HepG2 (cell line): Measurements from ENCODE around the gene CRIM1. TPM values are rescaled to one million over a fixed set of nuclear protein-coding genes. Genes with fewer than 3 reads are reported as not detected.

Experiments
- BORCS8-MEF2B ChIP-seq: sonication (generic); formaldehyde crosslinking; IDR thresholded peaks from 2 replicates; pipeline ENCODE4 v1.8.0; 2022; ENCODE audit warnings: mild to moderate bottlenecking, missing genetic modification reagents
- BRD4 ChIP-seq: sonication (generic); formaldehyde crosslinking; IDR thresholded peaks from 2 replicates; pipeline ENCODE4 v1.4.0; 2020; ENCODE audit warnings: missing genetic modification reagents
- ESRRA ChIP-seq: sonication (generic); formaldehyde crosslinking; IDR thresholded peaks from 2 replicates; pipeline ENCODE4 v1.5.1; 2020; ENCODE audit warnings: mild to moderate bottlenecking, low read depth, missing genetic modification reagents
- GABPB1 ChIP-seq: IDR thresholded peaks from 2 replicates; pipeline ENCODE4 v1.6.1; 2016; ENCODE audit warnings: mild to moderate bottlenecking, missing genetic modification reagents, moderate library complexity, missing compliant biosample characterization
- HDAC1 ChIP-seq: sonication (generic); formaldehyde crosslinking; IDR thresholded peaks from 2 replicates; pipeline ENCODE4 v1.5.1; 2020; ENCODE audit warnings: mild to moderate bottlenecking, missing genetic modification reagents
- HNF4G ChIP-seq, 2 experiments: sonication (generic) in 1 of 2; formaldehyde crosslinking in 1 of 2; IDR thresholded peaks; 2 replicates each; pipeline versions ENCODE4 v1.4.0 to v1.6.1; 2011 to 2020; ENCODE audit warnings: borderline replicate concordance in 2 of 2, low read depth in 2 of 2, mild to moderate bottlenecking in 2 of 2, low read length in 1 of 2, missing genetic modification reagents in 1 of 2, moderate library complexity in 1 of 2
- HOXD1 ChIP-seq: sonication (generic); formaldehyde crosslinking; IDR thresholded peaks from 2 replicates; pipeline ENCODE4 v1.5.0; 2020; ENCODE audit warnings: missing genetic modification reagents
- KDM5B ChIP-seq: sonication (generic); formaldehyde crosslinking; IDR thresholded peaks from 2 replicates; pipeline ENCODE4 v1.4.0; 2020; ENCODE audit warnings: missing genetic modification reagents, mild to moderate bottlenecking, borderline replicate concordance
- MYC ChIP-seq: sonication (generic); formaldehyde crosslinking; IDR thresholded peaks from 2 replicates; pipeline ENCODE4 v1.9.0; 2021; ENCODE audit warnings: missing genetic modification reagents, borderline replicate concordance
- RBFOX2 ChIP-seq: fragments of 200-400 bp; formaldehyde crosslinking; IDR thresholded peaks from 2 replicates; pipeline ENCODE4 v1.6.1; 2017; ENCODE audit warnings: low read depth, mild to moderate bottlenecking, low read length
- SIN3B ChIP-seq: fragments of 150-350 bp; IDR thresholded peaks from 2 replicates; pipeline ENCODE4 v1.6.1; 2014; ENCODE audit warnings: low read length
- SP5 ChIP-seq: IDR thresholded peaks from 2 replicates; pipeline ENCODE4 v1.6.1; 2016; ENCODE audit warnings: low read depth, borderline replicate concordance
- ZNF557 ChIP-seq: sonication (generic); formaldehyde crosslinking; IDR thresholded peaks from 2 replicates; pipeline ENCODE4 v1.4.0; 2020; ENCODE audit warnings: missing genetic modification reagents
- ZNF670 ChIP-seq: sonication (generic); formaldehyde crosslinking; IDR thresholded peaks from 2 replicates; pipeline ENCODE4 v1.8.0; 2022; ENCODE audit warnings: mild to moderate bottlenecking, missing genetic modification reagents, borderline replicate concordance
- polyA plus RNA-seq, 8 experiments: library from polyadenylated mRNA; depleted of rRNA in 3 of 8; stranded (reverse) in 7 of 8; unstranded in 1 of 8; fragments of >200 nt; fragmentation: Illumina TruSeq in 4 of 8; extraction: Trizol in 4 of 8; gene quantifications; 2 replicates each; pipeline versions ENCODE4 v1.2.1 to v1.2.3, GENCODE V29; 2011 to 2016; ENCODE audit warnings: low read depth in 4 of 8, missing spikeins in 1 of 8, mixed read lengths in 1 of 8; ENCODE audit not compliant: insufficient read depth in 1 of 8
- total RNA-seq, 5 experiments: library from RNA; depleted of rRNA; stranded (reverse); fragments of >200 nt; fragmentation: Illumina TruSeq; extraction: Trizol; gene quantifications; 2 replicates each; pipeline ENCODE4 v1.2.3, GENCODE V29; 2016; ENCODE audit warnings: low read depth in 1 of 5
- TF ChIP-seq, protein P1 (sequence below): sonication (generic); formaldehyde crosslinking; IDR thresholded peaks from 2 replicates; pipeline ENCODE4 v1.8.0; 2022; ENCODE audit warnings: missing genetic modification reagents, mild to moderate bottlenecking, borderline replicate concordance
- TF ChIP-seq, protein P2 (sequence below): sonication (generic); formaldehyde crosslinking; IDR thresholded peaks from 2 replicates; pipeline ENCODE4 v1.5.1; 2020; ENCODE audit warnings: missing genetic modification reagents, mild to moderate bottlenecking, borderline replicate concordance
- TF ChIP-seq, protein P3 (sequence below): sonication (generic); formaldehyde crosslinking; IDR thresholded peaks from 2 replicates; pipeline ENCODE4 v1.4.0; 2020; ENCODE audit warnings: mild to moderate bottlenecking, missing genetic modification reagents, borderline replicate concordance

Gene CRIM1
- total and polyA plus RNA-seq, 2 of the 13 experiments (the other 11 are each of a cell fraction or from before 2014, with no cell fraction given) = 39.1 to 69.9 TPM

DNA sequence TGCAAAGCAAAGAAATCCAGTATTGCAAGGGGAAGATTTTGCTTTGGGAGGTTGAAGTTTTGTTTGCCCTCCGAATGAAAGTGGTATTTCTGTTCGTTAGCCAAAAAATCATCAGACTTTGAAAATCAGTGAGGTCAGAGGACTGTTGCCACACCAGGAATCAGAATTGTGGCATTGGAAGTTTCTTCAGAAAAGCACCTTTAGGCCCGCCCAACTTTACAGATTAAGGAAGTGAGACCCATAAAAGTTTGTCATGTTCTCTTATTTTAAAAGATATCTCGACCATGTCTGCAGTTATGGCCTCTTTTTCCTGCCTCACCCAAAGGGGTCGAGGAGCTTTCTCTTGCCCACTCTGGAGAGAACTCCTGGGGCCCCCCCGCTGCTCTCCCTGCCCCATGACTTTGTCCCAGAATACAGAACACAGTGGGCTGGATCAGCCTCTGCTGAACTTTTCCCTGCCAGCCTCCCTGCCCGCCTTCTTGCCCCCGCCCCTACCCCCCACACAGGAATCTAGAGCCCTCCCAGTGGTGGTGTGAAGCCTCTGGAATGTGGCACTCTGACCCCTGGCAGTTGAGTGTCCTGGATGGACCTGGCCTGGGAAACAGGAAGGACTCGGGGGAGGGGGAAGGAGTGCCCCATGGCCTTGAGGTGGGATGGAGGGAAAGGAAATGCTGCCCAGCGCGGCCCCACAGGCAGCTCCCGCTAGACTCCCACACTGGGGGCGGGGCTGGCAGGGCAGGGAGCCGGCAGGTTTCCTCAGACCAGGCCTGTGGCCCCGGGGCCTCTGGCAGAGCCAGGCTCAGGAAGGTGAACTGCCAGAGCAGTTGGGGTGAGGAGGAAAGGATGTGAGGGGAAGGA lies 25.3 kb downstream of the CRIM1 start (continued):
- TF ChIP-seq HDAC1 (peak; percentile 99), HOXD1 (CRISPR knock-in tag) (peak; percentile 82), ESRRA (CRISPR knock-in tag) (peak; percentile 93), HNF4G (IDR thresholded peaks at IDR 0.05; ENCODE audit: borderline replicate concordance, low read depth, low read length) (peak; percentile 97), HNF4G (CRISPR knock-in tag; IDR thresholded peaks at IDR 0.05; ENCODE audit: borderline replicate concordance, low read depth) (peak; percentile 98), ZNF557 (CRISPR knock-in tag) (peak; percentile 73; the same call in 1 of the 2 replicates), SP5 (CRISPR knock-in tag) (peak; percentile 96), ZNF670 (CRISPR knock-in tag) (peak; percentile 72; the same call in 1 of the 2 replicates), BRD4 (CRISPR knock-in tag) (peak; percentile 79; the same call in 1 of the 2 replicates), BORCS8-MEF2B (peak; percentile 80; the same call in 1 of the 2 replicates), MYC (CRISPR knock-in tag) (peak; percentile 75), GABPB1 (CRISPR knock-in tag) (peak; percentile 89), RBFOX2 (0 out of 2 replicates have a peak, but pooled peaks have one; percentile 18), KDM5B (CRISPR knock-in tag) (peak; percentile 86; the same call in 1 of the 2 replicates), SIN3B (peak; percentile 51; the same call in 1 of the 2 replicates)
- TF ChIP-seq, protein P1, sequence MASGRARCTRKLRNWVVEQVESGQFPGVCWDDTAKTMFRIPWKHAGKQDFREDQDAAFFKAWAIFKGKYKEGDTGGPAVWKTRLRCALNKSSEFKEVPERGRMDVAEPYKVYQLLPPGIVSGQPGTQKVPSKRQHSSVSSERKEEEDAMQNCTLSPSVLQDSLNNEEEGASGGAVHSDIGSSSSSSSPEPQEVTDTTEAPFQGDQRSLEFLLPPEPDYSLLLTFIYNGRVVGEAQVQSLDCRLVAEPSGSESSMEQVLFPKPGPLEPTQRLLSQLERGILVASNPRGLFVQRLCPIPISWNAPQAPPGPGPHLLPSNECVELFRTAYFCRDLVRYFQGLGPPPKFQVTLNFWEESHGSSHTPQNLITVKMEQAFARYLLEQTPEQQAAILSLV (CRISPR knock-in tag) = peak; percentile 88
- TF ChIP-seq, protein P2, sequence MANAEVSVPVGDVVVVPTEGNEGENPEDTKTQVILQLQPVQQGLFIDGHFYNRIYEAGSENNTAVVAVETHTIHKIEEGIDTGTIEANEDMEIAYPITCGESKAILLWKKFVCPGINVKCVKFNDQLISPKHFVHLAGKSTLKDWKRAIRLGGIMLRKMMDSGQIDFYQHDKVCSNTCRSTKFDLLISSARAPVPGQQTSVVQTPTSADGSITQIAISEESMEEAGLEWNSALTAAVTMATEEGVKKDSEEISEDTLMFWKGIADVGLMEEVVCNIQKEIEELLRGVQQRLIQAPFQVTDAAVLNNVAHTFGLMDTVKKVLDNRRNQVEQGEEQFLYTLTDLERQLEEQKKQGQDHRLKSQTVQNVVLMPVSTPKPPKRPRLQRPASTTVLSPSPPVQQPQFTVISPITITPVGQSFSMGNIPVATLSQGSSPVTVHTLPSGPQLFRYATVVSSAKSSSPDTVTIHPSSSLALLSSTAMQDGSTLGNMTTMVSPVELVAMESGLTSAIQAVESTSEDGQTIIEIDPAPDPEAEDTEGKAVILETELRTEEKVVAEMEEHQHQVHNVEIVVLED (CRISPR knock-in tag) = 0 out of 2 replicates have a peak, but pooled peaks have one; percentile 30
- TF ChIP-seq, protein P3, sequence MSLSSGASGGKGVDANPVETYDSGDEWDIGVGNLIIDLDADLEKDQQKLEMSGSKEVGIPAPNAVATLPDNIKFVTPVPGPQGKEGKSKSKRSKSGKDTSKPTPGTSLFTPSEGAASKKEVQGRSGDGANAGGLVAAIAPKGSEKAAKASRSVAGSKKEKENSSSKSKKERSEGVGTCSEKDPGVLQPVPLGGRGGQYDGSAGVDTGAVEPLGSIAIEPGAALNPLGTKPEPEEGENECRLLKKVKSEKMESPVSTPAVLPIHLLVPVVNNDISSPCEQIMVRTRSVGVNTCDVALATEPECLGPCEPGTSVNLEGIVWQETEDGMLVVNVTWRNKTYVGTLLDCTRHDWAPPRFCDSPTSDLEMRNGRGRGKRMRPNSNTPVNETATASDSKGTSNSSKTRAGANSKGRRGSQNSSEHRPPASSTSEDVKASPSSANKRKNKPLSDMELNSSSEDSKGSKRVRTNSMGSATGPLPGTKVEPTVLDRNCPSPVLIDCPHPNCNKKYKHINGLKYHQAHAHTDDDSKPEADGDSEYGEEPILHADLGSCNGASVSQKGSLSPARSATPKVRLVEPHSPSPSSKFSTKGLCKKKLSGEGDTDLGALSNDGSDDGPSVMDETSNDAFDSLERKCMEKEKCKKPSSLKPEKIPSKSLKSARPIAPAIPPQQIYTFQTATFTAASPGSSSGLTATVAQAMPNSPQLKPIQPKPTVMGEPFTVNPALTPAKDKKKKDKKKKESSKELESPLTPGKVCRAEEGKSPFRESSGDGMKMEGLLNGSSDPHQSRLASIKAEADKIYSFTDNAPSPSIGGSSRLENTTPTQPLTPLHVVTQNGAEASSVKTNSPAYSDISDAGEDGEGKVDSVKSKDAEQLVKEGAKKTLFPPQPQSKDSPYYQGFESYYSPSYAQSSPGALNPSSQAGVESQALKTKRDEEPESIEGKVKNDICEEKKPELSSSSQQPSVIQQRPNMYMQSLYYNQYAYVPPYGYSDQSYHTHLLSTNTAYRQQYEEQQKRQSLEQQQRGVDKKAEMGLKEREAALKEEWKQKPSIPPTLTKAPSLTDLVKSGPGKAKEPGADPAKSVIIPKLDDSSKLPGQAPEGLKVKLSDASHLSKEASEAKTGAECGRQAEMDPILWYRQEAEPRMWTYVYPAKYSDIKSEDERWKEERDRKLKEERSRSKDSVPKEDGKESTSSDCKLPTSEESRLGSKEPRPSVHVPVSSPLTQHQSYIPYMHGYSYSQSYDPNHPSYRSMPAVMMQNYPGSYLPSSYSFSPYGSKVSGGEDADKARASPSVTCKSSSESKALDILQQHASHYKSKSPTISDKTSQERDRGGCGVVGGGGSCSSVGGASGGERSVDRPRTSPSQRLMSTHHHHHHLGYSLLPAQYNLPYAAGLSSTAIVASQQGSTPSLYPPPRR (CRISPR knock-in tag) = peak; percentile 97
